Uterus (tissue), 2 donors: Measurements from ENCODE around the gene LLGL2.

ENCODE experiments used
- POLR2A ChIP-seq, 2 donors: fragments of 450-650 bp; IDR thresholded peaks; one replicate each; pipeline ENCODE4 v1.6.1; 2016; ENCODE audit warnings: antibody characterized with exemption in 2 of 2, mild to moderate bottlenecking in 1 of 2, moderate library complexity in 1 of 2
- TF ChIP-seq, protein P1 (sequence below), 4 experiments: fragments of 200-600 bp in 2 of 4; fragments of 450-650 bp in 2 of 4; sonication (generic) in 2 of 4; IDR thresholded peaks; one replicate each; pipeline ENCODE4 v1.5.1; 2016 to 2019; ENCODE audit warnings: antibody characterized with exemption in 4 of 4, mild to moderate bottlenecking in 2 of 4, moderate library complexity in 1 of 4

DNA sequence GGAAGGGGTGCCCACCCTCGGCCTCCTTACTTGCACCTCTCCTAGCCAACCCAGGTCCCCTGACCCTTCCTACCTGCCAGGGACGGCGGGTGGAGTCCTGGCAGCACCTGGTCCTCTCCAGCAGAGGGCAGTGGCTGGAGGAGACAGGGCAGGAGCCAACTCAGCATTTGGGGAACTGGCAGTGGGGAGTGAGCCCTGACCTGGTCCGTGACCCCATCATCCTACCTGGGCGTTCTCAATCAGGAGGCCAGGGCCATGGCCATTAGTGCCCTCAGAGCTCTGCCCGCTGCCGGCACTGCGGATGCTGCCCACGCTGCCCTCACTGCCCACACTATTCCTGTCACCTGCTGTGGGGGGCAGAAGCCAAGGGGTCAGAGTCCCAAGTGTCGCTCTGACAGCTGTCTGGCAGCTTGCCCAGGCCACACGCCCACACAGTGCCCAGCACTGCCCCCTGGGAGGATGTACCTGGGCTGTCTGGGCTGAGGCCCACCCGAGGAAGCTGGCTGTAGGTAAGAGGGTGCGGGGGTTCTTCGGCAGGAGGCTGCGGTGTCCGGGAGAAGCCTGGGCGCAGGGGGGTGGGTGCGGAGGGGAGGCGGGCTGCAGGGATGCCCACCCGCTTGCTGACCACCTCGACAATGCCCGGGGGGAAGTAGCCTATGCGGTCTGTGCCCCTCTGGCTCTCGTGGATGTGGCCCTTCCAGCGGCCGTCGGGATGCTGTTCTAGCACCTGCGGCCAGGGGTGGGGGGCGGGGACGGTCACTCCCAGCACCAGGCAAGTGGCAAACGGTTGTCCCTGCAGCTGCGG is 20.9 kb upstream of the LLGL2 start:
- TF ChIP-seq, protein P1, sequence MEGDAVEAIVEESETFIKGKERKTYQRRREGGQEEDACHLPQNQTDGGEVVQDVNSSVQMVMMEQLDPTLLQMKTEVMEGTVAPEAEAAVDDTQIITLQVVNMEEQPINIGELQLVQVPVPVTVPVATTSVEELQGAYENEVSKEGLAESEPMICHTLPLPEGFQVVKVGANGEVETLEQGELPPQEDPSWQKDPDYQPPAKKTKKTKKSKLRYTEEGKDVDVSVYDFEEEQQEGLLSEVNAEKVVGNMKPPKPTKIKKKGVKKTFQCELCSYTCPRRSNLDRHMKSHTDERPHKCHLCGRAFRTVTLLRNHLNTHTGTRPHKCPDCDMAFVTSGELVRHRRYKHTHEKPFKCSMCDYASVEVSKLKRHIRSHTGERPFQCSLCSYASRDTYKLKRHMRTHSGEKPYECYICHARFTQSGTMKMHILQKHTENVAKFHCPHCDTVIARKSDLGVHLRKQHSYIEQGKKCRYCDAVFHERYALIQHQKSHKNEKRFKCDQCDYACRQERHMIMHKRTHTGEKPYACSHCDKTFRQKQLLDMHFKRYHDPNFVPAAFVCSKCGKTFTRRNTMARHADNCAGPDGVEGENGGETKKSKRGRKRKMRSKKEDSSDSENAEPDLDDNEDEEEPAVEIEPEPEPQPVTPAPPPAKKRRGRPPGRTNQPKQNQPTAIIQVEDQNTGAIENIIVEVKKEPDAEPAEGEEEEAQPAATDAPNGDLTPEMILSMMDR (IDR thresholded peaks at IDR 0.05): peak in 3 of 4 experiments; percentile 25 to 47 (median 32)
- no peak for TF ChIP-seq POLR2A (IDR thresholded peaks at IDR 0.05)
